SJSA1 (cell line): Measurements from ENCODE around the gene COQ2. TPM values are rescaled to one million over a fixed set of nuclear protein-coding genes. Genes with fewer than 3 reads are reported as not detected.
"Not testable (repeated sequence)": the region's sequence is repeated elsewhere in the genome, so short reads cannot be mapped to it uniquely, and the experiment has no call there.

Experiments used
- DNase-seq, 2 experiments: peaks; one replicate each; pipeline ENCODE4 v3.0.0-alpha.2; 2015 to 2020; ENCODE audit warnings: low spot score in 2 of 2, low read depth in 1 of 2
- H3K27ac ChIP-seq: fragments of 250-450 bp; sonication (Bioruptor Pico); 2 replicates; pipeline ENCODE4 v1.5.1; 2020; ENCODE audit warnings: mild to moderate bottlenecking, moderate library complexity
- H3K27me3 ChIP-seq: fragments of 250-450 bp; sonication (Bioruptor Pico); replicated peaks from 2 replicates; pipeline ENCODE4 v1.5.1; 2020; ENCODE audit warnings: mild to moderate bottlenecking, moderate library complexity
- H3K36me3 ChIP-seq: fragments of 250-450 bp; sonication (Bioruptor Pico); 2 replicates; pipeline ENCODE4 v1.5.1; 2020; ENCODE audit warnings: mild to moderate bottlenecking
- H3K4me1 ChIP-seq: fragments of 250-450 bp; sonication (Bioruptor Pico); replicated peaks from 2 replicates; pipeline ENCODE4 v1.6.1; 2021; ENCODE audit warnings: mild to moderate bottlenecking
- H3K4me3 ChIP-seq: fragments of 250-450 bp; sonication (Bioruptor Pico); 2 replicates; pipeline ENCODE4 v1.5.1; 2020; ENCODE audit warnings: mild to moderate bottlenecking
- H3K9me3 ChIP-seq: fragments of 250-450 bp; sonication (Bioruptor Pico); replicated peaks from 2 replicates; pipeline ENCODE4 v1.5.1; 2020; ENCODE audit warnings: mild to moderate bottlenecking
- total RNA-seq: library from RNA; depleted of rRNA; stranded (reverse); fragments of >200 nt; shearing (Covaris generic); gene quantifications from 2 replicates; pipeline ENCODE4 v1.2.3, GENCODE V29; 2014

The COQ2 gene
- total RNA-seq, 1 experiment from 2014 or later = 28.4 TPM

DNA sequence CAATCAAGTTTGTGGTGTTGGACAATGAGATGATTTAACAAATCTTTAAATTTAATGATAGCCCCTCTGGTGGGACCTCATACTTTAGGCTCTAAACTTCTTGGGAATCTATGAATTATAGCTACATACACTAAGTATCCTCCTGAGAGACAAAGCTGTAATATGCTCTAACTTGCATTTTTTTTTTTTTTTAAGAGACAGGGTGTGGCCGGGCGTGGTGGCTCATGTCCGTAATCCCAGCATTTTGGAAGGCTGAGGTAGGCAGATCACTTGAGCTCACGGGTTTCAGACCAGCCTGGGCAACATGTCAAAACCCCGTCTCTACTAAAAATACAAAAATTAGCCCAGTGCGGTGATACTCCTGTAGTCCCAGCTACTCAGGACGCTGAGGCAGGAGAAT lies 23.3 kb upstream of the COQ2 start:
- no peak for DNase-seq
- Histone ChIP-seq H3K27ac (no peak overlapping the region), H3K27me3 (no peaks in the 10 kb centered on the region), H3K4me1 (no peaks in the 10 kb centered on the region), H3K4me3 (no peak overlapping the region), H3K9me3 (no peaks in the 10 kb centered on the region), H3K36me3 (no peaks in the 10 kb centered on the region)

DNA sequence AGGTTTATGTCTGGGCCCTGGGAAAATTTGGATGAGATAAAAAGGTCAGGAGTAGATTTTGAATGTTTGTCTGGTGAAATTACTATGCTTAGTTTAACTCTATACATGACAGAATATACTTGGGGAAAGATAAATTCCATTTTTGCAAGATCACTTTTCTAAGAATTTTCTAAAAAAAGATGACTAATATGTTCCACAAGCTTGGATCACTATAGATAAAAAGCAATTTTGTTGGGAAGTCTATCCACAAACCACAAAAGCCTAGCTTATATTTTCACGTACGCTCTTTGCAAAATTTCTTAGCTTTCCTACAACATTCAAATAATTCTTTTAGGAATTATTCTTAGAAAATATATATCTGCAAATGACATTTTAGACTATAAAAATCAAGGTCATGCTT lies 20.6 kb upstream of the COQ2 start:
- Histone ChIP-seq H3K9me3 (no peaks in the 10 kb centered on the region), H3K4me3 (no peak overlapping the region), H3K27me3 (no peaks in the 10 kb centered on the region), H3K4me1 (no peaks in the 10 kb centered on the region), H3K27ac (no peak overlapping the region), H3K36me3 (no peaks in the 10 kb centered on the region)
- no peak for DNase-seq

DNA sequence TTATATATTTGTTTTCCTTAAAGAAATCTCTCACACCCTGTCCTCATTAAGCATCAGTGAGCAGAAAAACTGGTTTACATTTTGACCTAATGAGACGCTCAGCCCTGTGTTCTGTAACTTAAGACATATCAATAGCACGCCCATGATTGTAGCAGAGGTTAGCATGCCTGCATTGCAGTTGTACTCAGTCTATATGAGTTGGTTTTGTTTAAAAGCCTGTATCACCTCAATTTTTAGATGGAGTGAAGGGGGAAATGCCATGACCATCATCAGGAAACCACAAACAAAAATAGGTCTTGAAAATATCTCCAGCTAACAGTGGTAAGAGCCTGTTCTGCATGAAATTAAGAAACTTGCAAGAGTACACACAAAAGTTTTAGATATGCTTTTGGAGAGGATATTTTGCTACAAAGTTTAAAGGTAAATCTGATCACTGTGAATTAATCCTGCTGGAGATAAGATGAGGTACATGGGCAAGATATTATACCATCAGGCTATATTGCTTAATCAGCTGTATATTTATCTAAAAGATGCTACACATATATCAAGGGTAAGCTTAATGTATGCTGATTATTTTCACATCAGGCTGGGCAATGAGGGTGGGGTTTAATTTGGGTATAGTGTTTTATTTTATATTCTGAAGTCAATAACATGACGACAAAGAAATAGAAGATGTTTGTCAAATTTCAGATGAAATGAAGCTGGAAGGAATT lies 13.1 kb upstream of the COQ2 start:
- Histone ChIP-seq H3K36me3 (no peaks in the 10 kb centered on the region), H3K4me3 (no peak overlapping the region), H3K27ac (no peak overlapping the region), H3K27me3 (no peaks in the 10 kb centered on the region), H3K9me3 (no peaks in the 10 kb centered on the region), H3K4me1 (no peaks in the 10 kb centered on the region)
- no peak for DNase-seq

DNA sequence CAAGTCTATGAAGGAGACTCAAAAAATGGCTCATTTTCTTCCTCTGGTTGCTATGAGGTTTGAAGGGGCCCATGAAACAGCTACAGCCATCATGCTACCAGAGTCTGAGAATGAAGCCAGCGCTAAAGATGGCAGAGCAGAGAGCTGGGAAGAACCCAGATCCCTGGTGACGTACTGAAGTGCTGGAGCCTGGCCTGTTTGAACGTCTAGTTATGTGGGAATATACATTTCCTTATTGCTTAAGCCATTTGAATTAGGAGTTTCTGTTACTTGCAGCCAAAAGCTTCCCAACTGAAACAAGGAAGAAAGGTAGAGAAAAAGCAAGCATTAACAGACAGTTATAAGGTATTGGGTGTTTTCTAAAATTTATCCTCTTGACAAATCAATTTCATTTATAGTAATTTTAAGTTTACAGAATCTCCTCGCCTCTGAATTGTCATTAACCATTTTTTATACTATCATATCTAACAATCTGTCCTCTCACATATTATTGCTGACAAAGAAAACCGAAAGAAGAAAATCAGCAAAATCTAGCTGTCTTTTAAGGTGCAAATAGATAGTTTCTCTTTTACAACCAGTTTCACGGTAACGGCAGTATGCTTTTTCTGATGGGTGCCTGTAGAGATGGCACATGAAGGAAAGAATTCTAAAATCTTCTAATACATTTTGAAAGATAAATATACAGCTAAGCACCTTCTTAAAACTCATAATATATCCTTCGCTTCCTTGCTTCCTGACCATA lies 8.9 kb upstream of the COQ2 start:
- no peaks in the 10 kb centered on the region for H3K36me3 ChIP-seq
- H3K9me3 ChIP-seq = 0 out of 2 replicates have a peak, but pooled peaks cover 3% of the 10 kb centered on the region
- H3K27ac ChIP-seq = no peak overlapping the region
- no peaks in the 10 kb centered on the region for H3K4me1 ChIP-seq
- no peak for DNase-seq
- H3K27me3 ChIP-seq = no peaks in the 10 kb centered on the region
- H3K4me3 ChIP-seq = no peak overlapping the region

DNA sequence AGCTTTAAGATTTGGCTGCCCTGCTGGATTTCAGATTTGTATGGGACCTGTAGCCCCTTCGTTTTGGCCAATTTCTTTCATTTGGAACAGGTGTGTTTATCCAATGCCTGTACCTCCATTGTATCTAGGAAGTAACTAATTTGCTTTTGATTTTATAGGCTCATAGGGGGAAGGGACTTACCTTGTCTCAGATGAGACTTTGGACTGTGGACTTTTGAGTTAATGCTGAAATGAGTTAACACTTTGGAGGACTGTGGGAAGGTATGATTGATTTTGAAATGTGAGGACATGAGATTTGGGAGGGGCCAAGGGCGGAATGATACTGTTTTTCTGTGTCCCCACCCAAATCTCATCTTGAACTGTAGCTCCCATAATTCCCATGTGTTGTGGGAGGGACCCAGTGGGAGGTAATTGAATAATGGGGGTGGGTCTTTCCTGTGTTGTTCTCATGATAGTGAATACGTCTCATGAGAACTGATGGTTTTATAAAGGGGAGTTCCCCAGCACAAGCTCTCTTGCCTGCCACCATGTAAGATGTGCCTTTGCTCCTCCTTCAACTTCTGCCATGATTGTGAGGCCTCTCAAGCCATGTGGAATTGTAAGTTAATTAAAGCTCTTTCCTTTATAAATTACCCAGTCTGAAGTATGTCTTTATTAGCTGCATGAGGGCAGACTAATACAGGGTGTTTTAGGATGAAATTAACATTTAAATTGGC lies 5.6 kb upstream of the COQ2 start:
- not testable (repeated sequence) for H3K4me3 ChIP-seq, H3K27ac ChIP-seq, DNase-seq, H3K27me3 ChIP-seq, H3K36me3 ChIP-seq, H3K9me3 ChIP-seq, H3K4me1 ChIP-seq

DNA sequence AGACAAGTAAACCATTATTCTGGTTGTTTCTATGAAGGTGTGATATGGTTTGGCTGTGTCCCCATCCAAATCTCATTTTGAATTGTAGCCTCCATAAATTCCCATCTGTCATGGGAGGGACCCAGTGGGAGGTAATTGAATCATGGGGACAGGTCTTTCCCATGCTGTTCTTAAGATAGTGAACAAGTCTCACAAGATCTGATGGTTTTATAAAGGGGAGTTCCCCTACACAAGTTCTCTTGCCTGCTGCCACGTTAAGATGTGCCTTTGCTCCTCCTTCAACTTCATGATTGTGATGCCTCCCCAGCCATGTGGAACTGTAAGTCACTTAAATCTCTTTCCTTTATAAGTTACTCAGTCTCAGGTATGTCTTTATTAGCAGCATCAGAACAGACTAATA lies 3.8 kb upstream of the COQ2 start:
- H3K4me3 ChIP-seq, DNase-seq, H3K27ac ChIP-seq, H3K27me3 ChIP-seq, H3K36me3 ChIP-seq, H3K9me3 ChIP-seq: not testable (repeated sequence)
- peaks cover 15% of the 10 kb centered on the region for H3K4me1 ChIP-seq

DNA sequence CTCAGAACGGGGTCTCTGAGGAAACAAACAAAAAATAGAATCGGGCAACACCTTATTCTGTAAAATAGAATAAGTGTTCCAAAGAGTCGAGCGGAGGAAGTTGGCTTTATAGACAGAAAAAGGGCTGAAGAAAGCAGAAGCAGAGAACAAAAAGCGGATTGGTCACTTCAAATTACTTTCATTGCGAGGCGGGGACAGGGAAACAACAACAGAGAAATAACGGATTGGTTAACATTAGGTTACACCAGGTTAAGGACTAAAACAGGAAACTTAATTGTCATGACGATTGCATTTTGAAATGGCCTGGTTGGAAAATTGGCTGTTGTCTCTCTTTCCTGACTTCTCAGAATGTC lies 433 bp upstream of the COQ2 start:
- H3K4me1 ChIP-seq = peaks cover 18% of the 10 kb centered on the region
- DNase-seq = no peak
- H3K36me3 ChIP-seq = no peaks in the 10 kb centered on the region; the same call in 1 of the 2 replicates
- peak overlapping the region; percentile 81 for H3K4me3 ChIP-seq
- H3K27me3 ChIP-seq = no peaks in the 10 kb centered on the region
- peak overlapping the region; percentile 98 for H3K27ac ChIP-seq
- no peaks in the 10 kb centered on the region for H3K9me3 ChIP-seq

DNA sequence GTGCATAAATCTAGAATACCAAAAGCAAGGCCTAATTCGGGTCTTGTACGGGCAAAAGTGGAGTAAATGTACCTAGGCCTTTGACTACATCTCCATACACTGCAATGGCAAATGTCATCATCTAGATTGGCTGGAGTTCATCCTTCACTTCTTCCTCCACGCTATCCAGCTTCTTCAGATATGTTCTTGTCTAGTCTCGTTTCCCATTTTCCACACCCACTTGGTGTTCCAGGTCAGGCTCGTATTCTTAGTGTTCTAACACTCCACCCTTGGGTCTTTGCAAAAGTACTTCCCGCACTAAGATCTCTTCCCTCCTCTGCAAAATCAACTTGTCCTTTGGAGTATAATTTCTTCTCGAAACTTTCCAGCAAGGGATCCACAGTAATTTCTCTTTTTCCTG lies 1.4 kb downstream of the COQ2 start:
- no peak for DNase-seq
- H3K9me3 ChIP-seq = no peaks in the 10 kb centered on the region
- H3K4me1 ChIP-seq = peaks cover 18% of the 10 kb centered on the region
- H3K27ac ChIP-seq = no peak overlapping the region
- H3K36me3 ChIP-seq = peaks cover 8% of the 10 kb centered on the region
- no peak overlapping the region; the same call in 1 of the 2 replicates for H3K4me3 ChIP-seq
- H3K27me3 ChIP-seq = no peaks in the 10 kb centered on the region

DNA sequence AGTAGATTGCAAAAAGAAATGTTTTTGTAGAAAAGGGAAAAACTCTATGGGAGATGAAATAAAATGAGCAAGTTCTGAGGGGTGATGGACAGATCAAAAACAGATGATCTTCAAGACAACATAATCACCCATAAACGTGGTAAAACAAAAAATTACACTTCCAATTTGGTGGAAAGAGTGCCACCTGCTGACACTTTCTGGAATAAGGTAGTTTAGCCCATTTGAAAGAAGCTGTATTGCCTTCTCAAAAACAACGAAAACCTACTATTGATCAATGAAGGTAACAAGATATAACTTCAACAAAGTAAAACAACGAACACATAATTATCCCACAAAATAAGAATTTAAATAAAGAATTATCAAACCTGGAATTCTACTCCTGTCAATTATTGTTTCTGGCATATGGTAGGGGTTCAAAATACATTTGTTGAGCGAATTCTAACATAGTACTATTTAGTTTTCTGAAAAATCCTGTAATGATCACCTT lies 2.5 kb downstream of the COQ2 start:
- no peak overlapping the region for H3K4me3 ChIP-seq
- peaks cover 12% of the 10 kb centered on the region for H3K36me3 ChIP-seq
- peaks cover 18% of the 10 kb centered on the region for H3K4me1 ChIP-seq
- H3K27ac ChIP-seq = no peak overlapping the region
- peak in 1 of 2 experiments; percentile 61 for DNase-seq
- H3K27me3 ChIP-seq = no peaks in the 10 kb centered on the region
- H3K9me3 ChIP-seq = no peaks in the 10 kb centered on the region

DNA sequence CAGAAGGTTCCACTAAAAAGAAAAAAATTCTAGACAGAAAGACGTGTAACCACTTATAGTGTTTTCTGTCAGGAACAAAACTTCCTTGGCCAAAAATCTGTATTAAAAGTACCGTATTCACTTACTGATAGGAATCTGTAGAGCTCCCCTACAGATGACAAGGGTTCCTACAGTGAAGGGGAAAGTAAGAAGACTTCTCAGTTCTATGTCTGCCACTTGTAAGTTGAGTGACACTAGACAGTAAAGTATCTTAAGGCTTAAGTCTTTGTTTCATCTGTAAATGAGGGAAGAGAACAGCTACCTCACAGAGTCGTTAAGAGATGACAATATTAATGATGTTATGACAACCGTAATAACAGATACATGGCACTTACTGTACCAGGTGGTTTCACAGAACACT lies 3.3 kb downstream of the COQ2 start:
- H3K4me1 ChIP-seq = peaks cover 23% of the 10 kb centered on the region
- peaks cover 13% of the 10 kb centered on the region for H3K36me3 ChIP-seq
- no peak for DNase-seq
- H3K27me3 ChIP-seq = no peaks in the 10 kb centered on the region
- no peak overlapping the region for H3K4me3 ChIP-seq
- no peak overlapping the region for H3K27ac ChIP-seq
- no peaks in the 10 kb centered on the region for H3K9me3 ChIP-seq

DNA sequence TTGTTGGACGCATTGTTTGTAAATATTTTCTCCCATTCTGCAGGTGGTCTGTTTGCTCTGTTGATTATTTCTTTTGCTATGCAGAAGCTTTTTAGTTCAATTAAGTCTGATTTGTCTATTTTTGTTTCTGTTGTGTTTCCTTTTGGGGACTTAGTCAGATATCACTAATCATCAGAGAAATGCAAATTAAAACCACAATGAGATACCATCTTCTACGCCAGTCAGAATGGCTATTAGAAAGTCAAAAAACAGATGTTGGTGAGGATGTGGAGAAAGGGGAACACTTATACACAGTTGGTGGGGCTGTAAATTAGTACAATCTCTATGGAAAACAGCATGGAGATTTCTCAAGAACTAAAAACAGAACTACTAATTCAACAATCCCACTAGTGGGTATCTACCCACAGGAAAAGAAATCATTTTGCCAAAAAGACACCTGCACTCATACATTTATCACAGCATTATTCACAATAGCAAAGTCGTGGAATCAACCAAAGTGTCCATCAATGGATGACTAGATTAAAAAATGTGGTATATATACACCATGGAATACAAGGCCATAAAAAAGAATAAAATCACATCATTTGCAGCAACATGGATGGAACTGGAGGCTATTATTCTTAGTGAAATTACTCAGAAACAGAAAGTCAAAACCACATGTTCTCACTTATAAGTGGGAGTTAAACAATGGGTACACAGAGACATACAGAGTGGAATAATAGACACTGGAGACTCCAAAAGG lies 8.1 kb downstream of the COQ2 start:
- H3K9me3 ChIP-seq = no peaks in the 10 kb centered on the region
- H3K27me3 ChIP-seq = no peaks in the 10 kb centered on the region
- H3K27ac ChIP-seq = no peak overlapping the region
- peaks cover 38% of the 10 kb centered on the region for H3K36me3 ChIP-seq
- no peak overlapping the region for H3K4me3 ChIP-seq
- peak in 1 of 2 experiments; percentile 61 for DNase-seq
- H3K4me1 ChIP-seq = peaks cover 10% of the 10 kb centered on the region

DNA sequence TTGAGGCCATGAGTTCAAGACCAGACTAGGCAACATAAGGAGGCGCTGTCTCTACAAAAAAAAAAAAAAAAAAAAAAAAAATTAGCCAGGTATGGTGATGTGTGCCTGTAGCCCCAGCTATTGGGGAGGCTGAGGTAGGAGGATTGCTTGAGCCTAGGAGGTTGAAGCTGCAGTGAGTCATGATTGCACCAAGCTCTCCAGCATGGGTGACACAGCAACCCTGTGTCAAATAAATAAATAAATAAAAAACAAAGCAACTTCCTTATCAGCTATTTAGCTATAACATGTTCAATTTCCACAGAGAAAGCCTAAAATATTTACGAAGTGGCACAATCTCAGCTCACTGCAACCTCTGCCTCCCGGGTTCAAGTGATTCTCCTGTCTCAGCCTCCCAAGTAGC lies 10.7 kb downstream of the COQ2 start:
- not testable (repeated sequence) for H3K4me3 ChIP-seq, H3K27ac ChIP-seq, H3K27me3 ChIP-seq, H3K9me3 ChIP-seq, DNase-seq
- H3K36me3 ChIP-seq = peaks cover 46% of the 10 kb centered on the region
- peaks cover 26% of the 10 kb centered on the region for H3K4me1 ChIP-seq

DNA sequence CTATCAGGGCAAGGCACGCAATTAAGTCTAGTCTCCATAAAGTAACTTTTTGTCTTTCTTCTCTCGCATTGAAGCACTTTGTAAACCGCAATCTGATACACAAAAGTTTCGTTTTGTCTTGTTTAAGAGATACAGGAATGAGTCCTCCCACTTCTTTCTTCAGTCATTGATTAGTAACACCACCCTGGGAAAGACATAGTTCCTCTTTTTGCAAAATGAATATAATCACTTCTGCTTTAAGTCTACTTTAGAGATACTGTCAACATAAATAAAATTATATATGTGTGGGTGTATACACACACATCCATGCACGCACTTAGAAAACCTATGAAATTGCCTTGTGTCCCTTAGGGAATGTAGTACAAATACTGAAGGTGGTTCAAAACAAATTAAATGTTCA lies 11.7 kb downstream of the COQ2 start:
- no peaks in the 10 kb centered on the region for H3K27me3 ChIP-seq
- no peak for DNase-seq
- H3K27ac ChIP-seq = no peak overlapping the region

More for the DNA sequence above, 11.7 kb downstream of the COQ2 start:
- H3K9me3 ChIP-seq = no peaks in the 10 kb centered on the region
- no peak overlapping the region for H3K4me3 ChIP-seq
- H3K4me1 ChIP-seq = peaks cover 36% of the 10 kb centered on the region
- H3K36me3 ChIP-seq = peaks cover 46% of the 10 kb centered on the region
